Tongue (tissue), 2 donors: ENCODE measurements around the gene KRT81. TPM values are rescaled to one million over a fixed set of nuclear protein-coding genes. Genes with fewer than 3 reads are reported as not detected.
"Not testable (repeated sequence)": the region's sequence is repeated elsewhere in the genome, so short reads cannot be mapped to it uniquely, and the experiment has no call there.

Experiments
- DNase-seq: peaks from one replicate; pipeline ENCODE4 v3.0.0-alpha.2; 2015
- total RNA-seq: library from RNA; depleted of rRNA; stranded (reverse); fragments of >200 nt; gene quantifications from one replicate; pipeline ENCODE4 v1.2.3, GENCODE V29; 2014

The KRT81 gene
- total RNA-seq, 1 donor from 2014 or later = 0.41 TPM

GRCh38 chr12:52274521-52275120 is 16.7 kb downstream of the KRT81 start, which contains the start of gene KRT86:
Gene KRT86 (plus strand): TSS chr12:52274645. CDS start chr12:52301917, 27,272 bp downstream.
- no peak for DNase-seq

GRCh38 chr12:52271158-52271557 is 20.2 kb downstream of the KRT81 start:
- DNase-seq = no peak

- no peak for DNase-seq
Measured at GRCh38 chr12:52270541-52271070, 20.7 kb downstream of the KRT81 start.

GRCh38 chr12:52268212-52268611 is 23.1 kb downstream of the KRT81 start:
- no peak for DNase-seq

GRCh38 chr12:52267699-52268098 is 23.6 kb downstream of the KRT81 start:
- DNase-seq = no peak

GRCh38 chr12:52267266-52267665 is 24.1 kb downstream of the KRT81 start:
- DNase-seq = no peak

- no peak for DNase-seq
Measured at GRCh38 chr12:52266514-52266913, 24.8 kb downstream of the KRT81 start.

GRCh38 chr12:52264435-52264825 is 26.9 kb downstream of the KRT81 start:
- peak; percentile 87 for DNase-seq

GRCh38 chr12:52263761-52264434 is 27.4 kb downstream of the KRT81 start:
- DNase-seq = no peak

- DNase-seq = no peak
Measured at GRCh38 chr12:52262286-52262685, 29.0 kb downstream of the KRT81 start.

GRCh38 chr12:52261208-52261484 is 30.2 kb downstream of the KRT81 start:
- DNase-seq = no peak

GRCh38 chr12:52260361-52261207 is 30.8 kb downstream of the KRT81 start:
- DNase-seq = peak; percentile 58

- DNase-seq = no peak
Measured at GRCh38 chr12:52259657-52260243, 31.6 kb downstream of the KRT81 start.

GRCh38 chr12:52258335-52258901 is 32.9 kb downstream of the KRT81 start:
- DNase-seq = peak; percentile 68

GRCh38 chr12:52257922-52258321 is 33.4 kb downstream of the KRT81 start:
- not testable (repeated sequence) for DNase-seq

GRCh38 chr12:52257074-52257551 is 34.2 kb downstream of the KRT81 start:
- no peak for DNase-seq

GRCh38 chr12:52256584-52256935 is 34.8 kb downstream of the KRT81 start:
- no peak for DNase-seq

GRCh38 chr12:52255926-52256583 is 35.3 kb downstream of the KRT81 start:
- no peak for DNase-seq

GRCh38 chr12:52254965-52255751 is 36.2 kb downstream of the KRT81 start:
- no peak for DNase-seq

- no peak for DNase-seq
Measured at GRCh38 chr12:52254180-52254964, 37.0 kb downstream of the KRT81 start.
